SJSA1 (cell line): ENCODE data around the gene PSMG3. TPM values are rescaled to one million over a fixed set of nuclear protein-coding genes. Genes with fewer than 3 reads are reported as not detected.

Experiments used
- DNase-seq, 2 experiments: peaks; one replicate each; pipeline ENCODE4 v3.0.0-alpha.2; 2015 to 2020; ENCODE audit warnings: low spot score in 2 of 2, low read depth in 1 of 2
- H3K27ac ChIP-seq: fragments of 250-450 bp; sonication (Bioruptor Pico); 2 replicates; pipeline ENCODE4 v1.5.1; 2020; ENCODE audit warnings: mild to moderate bottlenecking, moderate library complexity
- H3K27me3 ChIP-seq: fragments of 250-450 bp; sonication (Bioruptor Pico); replicated peaks from 2 replicates; pipeline ENCODE4 v1.5.1; 2020; ENCODE audit warnings: mild to moderate bottlenecking, moderate library complexity
- H3K36me3 ChIP-seq: fragments of 250-450 bp; sonication (Bioruptor Pico); 2 replicates; pipeline ENCODE4 v1.5.1; 2020; ENCODE audit warnings: mild to moderate bottlenecking
- H3K4me1 ChIP-seq: fragments of 250-450 bp; sonication (Bioruptor Pico); replicated peaks from 2 replicates; pipeline ENCODE4 v1.6.1; 2021; ENCODE audit warnings: mild to moderate bottlenecking
- H3K4me3 ChIP-seq: fragments of 250-450 bp; sonication (Bioruptor Pico); 2 replicates; pipeline ENCODE4 v1.5.1; 2020; ENCODE audit warnings: mild to moderate bottlenecking
- H3K9me3 ChIP-seq: fragments of 250-450 bp; sonication (Bioruptor Pico); replicated peaks from 2 replicates; pipeline ENCODE4 v1.5.1; 2020; ENCODE audit warnings: mild to moderate bottlenecking
- total RNA-seq: library from RNA; depleted of rRNA; stranded (reverse); fragments of >200 nt; shearing (Covaris generic); gene quantifications from 2 replicates; pipeline ENCODE4 v1.2.3, GENCODE V29; 2014

Gene PSMG3
- total RNA-seq, 1 experiment from 2014 or later = 84.7 TPM

DNA sequence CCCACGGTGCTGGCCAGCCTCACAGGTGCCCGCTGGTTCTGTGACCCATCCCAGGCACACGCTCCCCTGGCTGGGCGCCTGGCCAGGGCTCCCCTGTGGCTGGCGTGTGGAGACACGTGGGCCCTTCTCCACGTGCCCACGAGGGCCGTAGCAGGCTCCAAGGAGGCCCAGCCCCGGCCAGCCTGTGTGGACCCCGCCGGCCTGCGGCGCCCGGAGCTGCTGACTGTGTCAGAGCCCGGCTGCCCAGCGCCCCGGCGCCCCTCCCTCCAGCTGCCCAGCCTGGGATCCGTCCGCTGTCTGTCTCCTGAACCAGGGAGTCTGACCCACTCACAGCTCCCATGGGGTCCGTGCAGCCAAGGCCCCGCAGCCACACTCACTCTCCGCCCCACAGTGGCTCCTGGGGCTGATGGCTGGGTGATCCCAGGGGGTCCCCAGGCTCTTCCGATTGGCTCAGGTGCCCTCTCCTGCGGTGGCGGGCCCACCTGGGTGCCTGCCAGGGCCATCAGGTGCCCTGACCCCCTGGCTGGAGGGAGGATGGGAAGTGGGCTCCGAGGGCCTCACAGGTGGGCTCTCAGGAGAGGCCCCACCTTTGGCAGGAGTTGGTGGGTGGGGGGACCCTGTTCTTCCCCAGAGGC lies 23.4 kb downstream of the PSMG3 start:
- Histone ChIP-seq H3K27ac (no peak overlapping the region), H3K4me3 (no peak overlapping the region), H3K9me3 (no peaks in the 10 kb centered on the region), H3K36me3 (peaks cover 51% of the 10 kb centered on the region), H3K27me3 (no peaks in the 10 kb centered on the region), H3K4me1 (no peaks in the 10 kb centered on the region)
- DNase-seq = no peak

DNA sequence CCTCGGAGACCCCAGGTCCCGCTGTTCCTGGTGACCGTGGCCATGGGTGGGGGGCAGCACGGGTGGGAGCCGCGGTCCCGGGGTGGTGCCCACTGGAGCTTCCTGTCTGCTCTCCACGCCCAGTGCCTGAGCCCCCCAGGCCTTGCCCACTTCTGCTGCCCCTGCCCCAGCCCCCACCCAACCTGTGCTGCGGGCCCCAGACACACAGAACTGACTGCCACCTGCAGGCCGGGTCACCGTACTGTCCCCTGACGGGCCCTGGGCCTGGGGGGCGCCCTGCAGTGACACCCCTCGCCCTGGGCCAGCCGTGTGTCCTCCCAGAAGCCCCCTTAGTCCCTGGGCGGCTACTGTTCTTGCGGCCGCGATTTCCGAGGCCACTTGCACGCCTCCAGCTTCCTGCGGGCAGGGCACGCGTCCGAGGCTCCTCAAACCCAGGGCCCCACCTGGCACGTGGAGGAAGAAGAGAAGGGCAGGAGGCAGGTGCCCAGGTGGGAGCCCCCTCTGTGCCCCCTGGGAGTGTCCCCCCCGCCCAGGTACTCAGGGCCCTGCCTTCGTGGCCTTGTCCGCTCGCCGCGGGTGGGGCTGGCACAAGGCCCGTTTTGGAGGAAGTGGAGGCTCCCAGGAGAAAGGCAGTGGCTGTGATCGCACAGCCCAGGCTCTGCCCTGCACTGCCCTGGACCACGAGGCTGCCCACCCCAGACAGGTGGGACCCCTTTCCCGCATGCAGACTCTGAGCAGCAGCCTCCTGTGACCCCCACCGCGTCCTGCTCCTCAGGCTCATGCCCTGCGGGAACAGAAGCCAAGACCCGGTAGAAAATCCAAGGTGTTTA lies 24.2 kb downstream of the PSMG3 start:
- Histone ChIP-seq H3K4me3 (no peak overlapping the region), H3K36me3 (peaks cover 58% of the 10 kb centered on the region), H3K9me3 (no peaks in the 10 kb centered on the region), H3K27ac (no peak overlapping the region), H3K27me3 (no peaks in the 10 kb centered on the region), H3K4me1 (no peaks in the 10 kb centered on the region)
- DNase-seq = no peak

GRCh38 chr7:1544896-1545416 lies 24.9 kb downstream of the PSMG3 start:
- Histone ChIP-seq H3K36me3 (peaks cover 63% of the 10 kb centered on the region), H3K27me3 (no peaks in the 10 kb centered on the region), H3K9me3 (no peaks in the 10 kb centered on the region), H3K4me3 (no peak overlapping the region), H3K4me1 (no peaks in the 10 kb centered on the region), H3K27ac (no peak overlapping the region)
- no peak for DNase-seq

- DNase-seq = no peak
- H3K4me1 ChIP-seq = peaks cover 4% of the 10 kb centered on the region
- no peak overlapping the region for H3K4me3 ChIP-seq
These were observed 25.5 kb downstream of the PSMG3 start for GRCh38 chr7:1544178-1544895.

DNA sequence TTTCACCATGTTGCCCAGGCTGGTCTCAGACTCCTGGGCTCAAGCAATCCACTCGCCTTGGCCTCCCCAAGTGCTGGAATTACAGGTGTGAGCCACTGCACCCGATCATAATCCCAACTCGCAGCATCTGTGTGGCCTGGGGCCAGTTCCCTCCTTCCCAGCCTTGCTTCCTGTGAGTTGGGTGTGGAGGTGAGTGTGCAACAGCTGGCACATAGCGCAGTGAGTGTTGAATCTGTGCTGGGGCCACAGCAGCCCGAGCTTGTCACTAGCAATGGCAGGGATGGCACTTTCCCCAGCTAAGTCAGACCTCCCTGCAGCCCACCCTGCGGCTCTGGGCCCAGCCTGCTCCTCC lies 26.0 kb downstream of the PSMG3 start:
- Histone ChIP-seq H3K9me3 (no peaks in the 10 kb centered on the region), H3K27me3 (no peaks in the 10 kb centered on the region), H3K4me3 (no peak overlapping the region), H3K4me1 (peaks cover 9% of the 10 kb centered on the region), H3K27ac (no peak overlapping the region), H3K36me3 (peaks cover 73% of the 10 kb centered on the region)
- no peak for DNase-seq

More at GRCh38 chr7:1544178-1544895, 25.5 kb downstream of the PSMG3 start:
- Histone ChIP-seq H3K27ac (no peak overlapping the region), H3K27me3 (no peaks in the 10 kb centered on the region), H3K36me3 (peaks cover 69% of the 10 kb centered on the region), H3K9me3 (no peaks in the 10 kb centered on the region)

DNA sequence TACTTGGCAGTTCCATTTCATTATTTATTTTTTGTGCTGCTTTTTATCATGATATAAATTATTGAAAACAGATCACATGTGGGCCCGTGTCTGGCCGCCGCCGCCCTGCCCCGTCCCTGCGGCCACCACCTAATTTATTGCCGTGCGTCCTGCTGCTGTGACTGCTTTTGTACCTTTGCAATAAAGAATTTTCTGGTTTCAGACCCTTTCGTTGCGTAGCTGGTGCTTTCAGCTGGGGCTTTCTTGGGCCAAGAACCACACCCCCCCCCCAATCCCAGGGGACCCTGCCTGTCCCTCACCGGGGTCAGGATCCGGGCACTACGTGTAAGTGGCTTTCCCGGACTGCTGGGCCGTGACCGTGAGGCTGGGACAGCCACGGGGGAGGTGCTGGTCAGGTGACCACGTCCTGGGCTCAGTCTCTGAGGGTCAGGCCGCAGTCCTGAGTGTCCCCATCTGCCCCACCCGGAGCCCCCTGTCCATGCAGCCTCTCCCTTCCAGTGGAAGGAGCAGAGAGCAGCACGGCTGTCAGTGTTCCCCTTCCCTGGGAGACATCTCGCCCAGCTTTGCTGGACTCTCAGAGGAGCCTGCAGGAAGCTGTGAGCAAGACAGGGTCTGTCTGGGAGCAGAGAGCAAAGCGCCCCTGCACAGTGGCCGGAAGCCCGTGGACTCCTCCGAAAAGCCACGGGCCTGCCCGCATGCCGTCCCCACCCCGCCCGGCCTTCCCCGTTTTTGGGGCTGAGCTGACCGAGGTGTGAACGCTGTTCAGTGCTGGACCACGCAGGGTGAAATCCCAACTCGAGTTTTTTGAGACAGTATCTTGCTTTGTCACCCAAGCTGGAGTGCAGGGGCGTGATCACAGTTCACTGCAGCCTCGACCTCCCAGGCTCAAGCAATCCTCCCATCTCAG lies 26.7 kb downstream of the PSMG3 start:
- Histone ChIP-seq H3K9me3 (no peaks in the 10 kb centered on the region), H3K4me3 (no peak overlapping the region), H3K27ac (no peak overlapping the region), H3K4me1 (peaks cover 16% of the 10 kb centered on the region), H3K36me3 (peaks cover 76% of the 10 kb centered on the region), H3K27me3 (no peaks in the 10 kb centered on the region)
- no peak for DNase-seq

DNA sequence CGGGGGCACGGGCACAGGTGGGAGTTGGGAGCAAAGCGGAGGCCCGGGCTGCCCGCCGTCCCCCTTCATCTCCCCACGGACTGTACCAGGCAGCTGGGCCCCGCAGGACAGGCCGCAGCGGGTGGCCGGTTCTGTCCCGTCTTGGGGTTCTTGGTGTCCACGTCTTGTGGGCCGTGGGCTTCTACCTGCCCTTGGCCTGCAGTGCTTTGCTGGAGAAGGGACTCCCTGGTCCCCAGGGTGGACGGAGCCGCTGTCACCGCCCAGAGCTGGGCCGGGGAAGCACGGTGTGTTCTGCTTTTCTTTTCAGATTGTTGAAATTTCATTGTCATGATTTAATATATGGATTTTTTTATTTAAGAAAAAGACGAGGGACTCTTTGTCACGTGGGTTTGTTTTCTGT lies 27.5 kb downstream of the PSMG3 start:
- Histone ChIP-seq H3K27me3 (no peaks in the 10 kb centered on the region), H3K9me3 (no peaks in the 10 kb centered on the region), H3K4me1 (peaks cover 24% of the 10 kb centered on the region), H3K4me3 (no peak overlapping the region), H3K36me3 (peaks cover 78% of the 10 kb centered on the region), H3K27ac (no peak overlapping the region)
- no peak for DNase-seq

DNA sequence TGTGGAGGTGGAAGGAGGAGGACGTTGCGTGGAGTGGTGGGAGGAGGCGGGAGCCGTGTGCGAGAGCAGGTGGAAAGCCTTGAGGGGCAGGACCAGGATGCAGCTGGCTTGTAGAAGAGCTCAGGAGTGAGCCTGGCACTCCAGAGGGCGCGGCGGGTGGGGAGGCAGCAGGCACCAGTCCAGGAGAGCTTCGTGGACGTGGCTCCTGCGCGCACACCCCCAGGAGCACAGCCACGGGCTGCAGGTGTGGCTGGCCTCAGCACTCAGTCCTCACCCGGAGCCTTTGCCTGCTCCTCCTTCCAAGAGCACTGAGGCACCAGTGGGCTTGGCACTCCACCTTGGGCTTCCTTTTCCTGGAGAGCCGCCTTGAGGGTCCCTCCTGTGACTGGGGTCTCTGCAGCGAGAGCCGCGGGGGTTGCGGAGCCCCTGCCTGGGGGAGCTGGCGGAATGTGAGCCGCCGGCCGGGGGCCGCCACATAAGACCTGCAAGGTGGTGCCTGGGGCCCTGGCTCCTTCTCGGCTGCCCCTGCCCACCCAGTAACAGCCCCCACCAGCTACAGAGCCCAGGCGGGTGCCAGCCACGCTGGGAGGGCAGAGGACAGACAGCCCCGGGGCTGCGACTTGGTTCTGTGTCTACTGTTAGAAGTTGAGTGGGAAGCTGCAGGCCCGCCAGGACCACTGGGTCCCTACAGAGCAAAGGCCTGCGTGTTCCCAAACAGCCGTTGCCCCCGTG lies 28.2 kb downstream of the PSMG3 start:
- Histone ChIP-seq H3K9me3 (no peaks in the 10 kb centered on the region), H3K4me1 (peaks cover 31% of the 10 kb centered on the region), H3K36me3 (peaks cover 77% of the 10 kb centered on the region), H3K27me3 (no peaks in the 10 kb centered on the region), H3K27ac (no peak overlapping the region), H3K4me3 (no peak overlapping the region)
- no peak for DNase-seq

GRCh38 chr7:1540776-1541271 lies 29.0 kb downstream of the PSMG3 start:
- Histone ChIP-seq H3K9me3 (no peaks in the 10 kb centered on the region), H3K27me3 (no peaks in the 10 kb centered on the region), H3K4me3 (no peak overlapping the region), H3K27ac (no peak overlapping the region), H3K36me3 (peaks cover 83% of the 10 kb centered on the region), H3K4me1 (peaks cover 39% of the 10 kb centered on the region)
- DNase-seq = no peak

GRCh38 chr7:1539882-1540775 lies 29.7 kb downstream of the PSMG3 start:
- no peaks in the 10 kb centered on the region for H3K27me3 ChIP-seq
- DNase-seq = no peak

GRCh38 chr7:1539181-1539881 lies 30.5 kb downstream of the PSMG3 start:
- Histone ChIP-seq H3K4me3 (no peak overlapping the region; the same call in 1 of the 2 replicates), H3K27ac (peak overlapping the region; percentile 100), H3K27me3 (no peaks in the 10 kb centered on the region), H3K9me3 (no peaks in the 10 kb centered on the region), H3K4me1 (peaks cover 44% of the 10 kb centered on the region), H3K36me3 (peaks cover 79% of the 10 kb centered on the region)
- DNase-seq = no peak

More at GRCh38 chr7:1539882-1540775, 29.7 kb downstream of the PSMG3 start:
- Histone ChIP-seq H3K9me3 (no peaks in the 10 kb centered on the region), H3K36me3 (peaks cover 86% of the 10 kb centered on the region), H3K27ac (no peak overlapping the region), H3K4me1 (peaks cover 41% of the 10 kb centered on the region), H3K4me3 (no peak overlapping the region)
